Natural killer cell (primary cell): ENCODE results near the gene SYT2. TPM values are rescaled to one million over a fixed set of nuclear protein-coding genes. Genes with fewer than 3 reads are reported as not detected.

Experiments
- ATAC-seq, 3 donors: fragments of 150-1000 bp in 2 of 3; fragments of 200-7000 bp in 1 of 3; cut with Tn5 transposase; 1 replicate in 1 of 3; 2 replicates in 2 of 3; pipeline ENCODE4 v1.10.0; 2021; ENCODE audit warnings: mild to moderate bottlenecking in 2 of 3, moderate library complexity in 2 of 3
- DNase-seq, 2 donors: peaks; one replicate each; pipeline versions ENCODE4 v3.0.0 to v3.0.0-alpha.2; 2013 to 2021; ENCODE audit warnings: mixed read lengths in 1 of 2
- H3K27ac ChIP-seq: one replicate; pipeline ENCODE4 v1.5.1; 2013; ENCODE audit warnings: mild to moderate bottlenecking, low read length
- H3K27me3 ChIP-seq: one replicate; pipeline ENCODE4 v1.6.1; 2013; ENCODE audit warnings: low read length; ENCODE audit not compliant: control insufficient read depth, insufficient read depth
- H3K36me3 ChIP-seq: one replicate; pipeline ENCODE4 v1.6.1; 2013; ENCODE audit warnings: low read length; ENCODE audit not compliant: control insufficient read depth, insufficient read depth
- H3K4me1 ChIP-seq: one replicate; pipeline ENCODE4 v1.6.1; 2013; ENCODE audit warnings: low read length; ENCODE audit not compliant: control insufficient read depth, insufficient read depth
- H3K4me3 ChIP-seq: one replicate; pipeline ENCODE4 v1.5.1; 2013; ENCODE audit warnings: low read length
- H3K9me3 ChIP-seq: one replicate; pipeline ENCODE4 v1.6.1; 2013; ENCODE audit warnings: low read length; ENCODE audit not compliant: control insufficient read depth, insufficient read depth
- H3K27ac Mint-ChIP-seq, 2 donors: one replicate each; pipeline ENCODE4 v1.8.0; 2022; ENCODE audit warnings: mild to moderate bottlenecking in 2 of 2, mixed read lengths in 2 of 2, moderate library complexity in 1 of 2
- H3K27me3 Mint-ChIP-seq, 2 donors: one replicate each; pipeline ENCODE4 v1.8.0; 2022; ENCODE audit warnings: low read depth in 2 of 2, mixed read lengths in 2 of 2
- H3K36me3 Mint-ChIP-seq: one replicate; pipeline ENCODE4 v1.8.0; 2022; ENCODE audit warnings: mixed read lengths
- H3K4me1 Mint-ChIP-seq, 2 donors: one replicate each; pipeline ENCODE4 v1.8.0; 2022; ENCODE audit warnings: mixed read lengths in 2 of 2
- H3K4me3 Mint-ChIP-seq: one replicate; pipeline ENCODE4 v1.8.0; 2022; ENCODE audit warnings: mild to moderate bottlenecking, moderate library complexity, mixed read lengths
- H3K9me3 Mint-ChIP-seq, 2 donors: one replicate each; pipeline ENCODE4 v1.8.0; 2022; ENCODE audit warnings: mixed read lengths in 2 of 2
- CTCF ChIP-seq: fragments of 200-600 bp; IDR thresholded peaks from one replicate; pipeline ENCODE4 v1.8.0; 2022; ENCODE audit warnings: antibody characterized with exemption
- WGBS: methylation state at CpG from one replicate; pipeline ENCODE4 v1.1.7; 2013; ENCODE audit warnings: missing lambda C conversion rate; ENCODE audit not compliant: insufficient coverage; 5-methylcytosine and 5-hydroxymethylcytosine counted together
- intact Hi-C: fragments of 100-400 bp; cut with micrococcal nuclease; formaldehyde crosslinking; loops from one replicate; pipeline ENCODE4 v1.14.2; 2022
- total RNA-seq, 4 donors: library from RNA; stranded (reverse); fragments of 120-200 nt in 1 of 4; gene quantifications; one replicate each; pipeline versions ENCODE4 v1.2.3 to v1.2.4, GENCODE V29; 2013 to 2022

The SYT2 gene
- total RNA-seq, 3 donors from 2014 or later (not counting 1 experiment from before 2014, with no cell fraction given), result not detected

GRCh38 chr1:202694314-202694713 is 15.9 kb downstream of the SYT2 start:
- 64% methylated on average over 5 of the region's 5 CpGs for WGBS
- Mint-ChIP-seq H3K36me3 (no peaks in the 10 kb centered on the region), H3K4me3 (no peak overlapping the region), H3K27ac (no peak overlapping the region), H3K9me3 (no peaks in the 10 kb centered on the region), H3K27me3 (peaks cover 25 to 26% of the 10 kb centered on the region in 2 donors), H3K4me1 (peaks cover 6% of the 10 kb centered on the region in 2 donors)
- ATAC-seq (no peak), DNase-seq (no peak)
- Histone ChIP-seq H3K9me3 (no peaks in the 10 kb centered on the region), H3K4me3 (no peak overlapping the region), H3K36me3 (no peaks in the 10 kb centered on the region), H3K27ac (no peak overlapping the region), H3K27me3 (no peaks in the 10 kb centered on the region), H3K4me1 (peaks cover 2% of the 10 kb centered on the region)
- intact Hi-C loops, result no loop called here
- TF ChIP-seq CTCF, result no peak

- ATAC-seq (peak; percentile 78 to 94 (median 93)), DNase-seq (peak; percentile 55 to 84)
- H3K4me3 ChIP-seq, result no peak overlapping the region
- Mint-ChIP-seq H3K4me3 (no peak overlapping the region), H3K9me3 (no peaks in the 10 kb centered on the region), H3K36me3 (no peaks in the 10 kb centered on the region), H3K4me1 (peaks cover under 1% of the 10 kb centered on the region in 2 donors), H3K27ac (no peak overlapping the region), H3K27me3 (peaks cover 35 to 39% of the 10 kb centered on the region in 2 donors)
- TF ChIP-seq CTCF, result peak; percentile 25
- no peaks in the 10 kb centered on the region for H3K9me3 ChIP-seq
- WGBS, result 39% methylated on average over 3 of the region's 3 CpGs
- H3K36me3 ChIP-seq, result no peaks in the 10 kb centered on the region
- intact Hi-C loops, result no loop called here
- H3K27ac ChIP-seq, result no peak overlapping the region
- H3K4me1 ChIP-seq, result no peaks in the 10 kb centered on the region
- H3K27me3 ChIP-seq, result no peaks in the 10 kb centered on the region
These were observed 17.2 kb downstream of the SYT2 start for GRCh38 chr1:202692959-202693555.

GRCh38 chr1:202691816-202692215 is 18.4 kb downstream of the SYT2 start:
- no peaks in the 10 kb centered on the region for H3K9me3 Mint-ChIP-seq
- DNase-seq, result no peak
- H3K4me1 ChIP-seq, result no peaks in the 10 kb centered on the region
- H3K27ac Mint-ChIP-seq, result no peak overlapping the region
- TF ChIP-seq CTCF, result no peak
- intact Hi-C loops, result no loop called here
- H3K27me3 ChIP-seq, result no peaks in the 10 kb centered on the region
- ATAC-seq, result no peak
- no peak overlapping the region for H3K27ac ChIP-seq
- no peaks in the 10 kb centered on the region for H3K4me1 Mint-ChIP-seq
- no peaks in the 10 kb centered on the region for H3K9me3 ChIP-seq
- H3K4me3 Mint-ChIP-seq, result no peak overlapping the region
- H3K27me3 Mint-ChIP-seq, result peaks cover 36 to 51% of the 10 kb centered on the region in 2 donors
- WGBS, result 68% methylated on average over 2 of the region's 2 CpGs
- no peaks in the 10 kb centered on the region for H3K36me3 Mint-ChIP-seq
- H3K4me3 ChIP-seq, result no peak overlapping the region
- H3K36me3 ChIP-seq, result no peaks in the 10 kb centered on the region
